Neuronal stem cell (in vitro differentiated cells): ENCODE measurements around the gene RPGR.

Experiments used
- DNase-seq: peaks from one replicate; pipeline ENCODE4 v3.0.0-alpha.2; 2013; ENCODE audit warnings: low spot score
- H2AFZ ChIP-seq: one replicate; pipeline ENCODE4 v1.6.1; 2013; ENCODE audit warnings: mild to moderate bottlenecking, low read length, inconsistent platforms
- H2AK5ac ChIP-seq: 2 replicates; pipeline ENCODE4 v1.6.1; 2013; ENCODE audit warnings: low read depth, mild to moderate bottlenecking, inconsistent platforms, low read length, moderate library complexity, mixed read lengths
- H2BK120ac ChIP-seq: 2 replicates; pipeline ENCODE4 v1.6.1; 2013; ENCODE audit warnings: low read depth, mild to moderate bottlenecking, inconsistent platforms, low read length, moderate library complexity, mixed read lengths
- H2BK12ac ChIP-seq: one replicate; pipeline ENCODE4 v1.6.1; 2013; ENCODE audit warnings: low read length, inconsistent platforms
- H2BK15ac ChIP-seq: 2 replicates; pipeline ENCODE4 v1.6.1; 2013; ENCODE audit warnings: mild to moderate bottlenecking, low read length, inconsistent platforms, mixed read lengths
- H2BK5ac ChIP-seq: one replicate; pipeline ENCODE4 v1.6.1; 2013; ENCODE audit warnings: inconsistent platforms, mild to moderate bottlenecking, low read length, moderate library complexity
- H3K14ac ChIP-seq: one replicate; pipeline ENCODE4 v1.6.1; 2013; ENCODE audit warnings: low read length, inconsistent platforms
- H3K18ac ChIP-seq: 2 replicates; pipeline ENCODE4 v1.6.1; 2013; ENCODE audit warnings: low read length, inconsistent platforms
- H3K23ac ChIP-seq: 2 replicates; pipeline ENCODE4 v1.6.1; 2013; ENCODE audit warnings: low read depth, mild to moderate bottlenecking, mixed read lengths, low read length, inconsistent platforms; ENCODE audit not compliant: poor library complexity
- H3K27ac ChIP-seq: replicated peaks from 3 replicates; pipeline ENCODE4 v1.5.1; 2013; ENCODE audit warnings: low read length, inconsistent platforms
- H3K27me3 ChIP-seq, 3 experiments: 2 replicates each; pipeline ENCODE4 v1.6.1; 2013; ENCODE audit warnings: low read length in 3 of 3, mild to moderate bottlenecking in 2 of 3, inconsistent platforms in 1 of 3, low read depth in 1 of 3, mixed read lengths in 1 of 3, moderate library complexity in 1 of 3; ENCODE audit not compliant: control insufficient read depth in 3 of 3, insufficient read depth in 3 of 3
- H3K36me3 ChIP-seq, 2 donors: replicated peaks in 1 of 2; 2 replicates each; pipeline ENCODE4 v1.6.1; 2013; ENCODE audit warnings: low read length in 2 of 2; ENCODE audit not compliant: control insufficient read depth in 2 of 2, insufficient read depth in 2 of 2
- H3K4ac ChIP-seq: 2 replicates; pipeline ENCODE4 v1.6.1; 2013; ENCODE audit warnings: inconsistent platforms, mild to moderate bottlenecking, low read length, moderate library complexity
- H3K4me1 ChIP-seq, 2 donors: 1 replicate in 1 of 2; 2 replicates in 1 of 2; pipeline ENCODE4 v1.6.1; 2013; ENCODE audit warnings: low read length in 2 of 2, low read depth in 1 of 2; ENCODE audit not compliant: control insufficient read depth in 2 of 2, insufficient read depth in 1 of 2
- H3K4me2 ChIP-seq: one replicate; pipeline ENCODE4 v1.6.1; 2013; ENCODE audit warnings: mild to moderate bottlenecking, low read length, inconsistent platforms; ENCODE audit not compliant: insufficient read depth, poor library complexity, severe bottlenecking
- H3K4me3 ChIP-seq, 2 donors: 2 replicates each; pipeline ENCODE4 v1.5.1; 2013; ENCODE audit warnings: low read length in 2 of 2, mild to moderate bottlenecking in 2 of 2, inconsistent platforms in 1 of 2, moderate library complexity in 1 of 2
- H3K79me1 ChIP-seq: one replicate; pipeline ENCODE4 v1.6.1; 2013; ENCODE audit warnings: low read depth, mild to moderate bottlenecking, inconsistent platforms, low read length, moderate library complexity
- H3K9ac ChIP-seq: one replicate; pipeline ENCODE4 v1.6.1; 2013; ENCODE audit warnings: mild to moderate bottlenecking, low read depth, low read length, inconsistent platforms; ENCODE audit not compliant: poor library complexity
- H3K9me3 ChIP-seq, 2 donors: replicated peaks in 1 of 2; 2 replicates each; pipeline versions ENCODE3 to v1.6.1; 2013; ENCODE audit warnings: low read length in 2 of 2, mild to moderate bottlenecking in 2 of 2, inconsistent platforms in 1 of 2, low read depth in 1 of 2, mixed read lengths in 1 of 2, moderate library complexity in 1 of 2; ENCODE audit not compliant: control insufficient read depth in 2 of 2, insufficient read depth in 1 of 2
- H4K8ac ChIP-seq: one replicate; pipeline ENCODE4 v1.6.1; 2013; ENCODE audit warnings: low read depth, mild to moderate bottlenecking, inconsistent platforms, low read length, moderate library complexity
- H4K91ac ChIP-seq: one replicate; pipeline ENCODE4 v1.6.1; 2013; ENCODE audit warnings: low read length, low read depth, mild to moderate bottlenecking, inconsistent platforms; ENCODE audit not compliant: poor library complexity
- WGBS, 2 donors: extraction: QIAGEN DNeasy Blood & Tissue Kit; methylation state at CpG; one replicate each; pipeline ENCODE4 v1.1.7; 2013; ENCODE audit warnings: missing lambda C conversion rate in 2 of 2, mixed read lengths in 1 of 2; ENCODE audit not compliant: insufficient read length in 2 of 2, insufficient replicate concordance in 1 of 2; ENCODE audit errors: extremely low coverage in 2 of 2; 5-methylcytosine and 5-hydroxymethylcytosine counted together

Gene RPGR

DNA sequence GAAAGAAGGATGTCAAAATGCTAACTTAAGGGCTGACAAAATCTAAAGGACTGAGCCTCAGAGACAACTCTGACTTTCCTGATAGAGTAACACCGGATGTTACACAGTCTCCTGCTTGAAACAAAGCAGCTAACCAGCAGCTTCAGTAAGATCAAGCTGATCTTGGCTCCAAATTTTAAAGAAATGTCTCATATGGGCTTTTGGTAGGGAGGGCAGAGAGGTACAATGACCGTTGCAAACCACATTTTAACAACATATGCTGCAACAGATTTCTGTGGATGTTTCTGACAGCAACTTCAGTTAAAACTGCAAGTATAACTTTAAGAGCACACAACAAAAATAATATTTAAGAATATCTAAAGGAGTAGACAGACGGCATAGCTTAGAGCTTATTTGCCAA, 9.1 kb downstream of the RPGR start:
- H2BK12ac ChIP-seq, result no peak overlapping the region
- no peak overlapping the region for H2AK5ac ChIP-seq
- no peak overlapping the region for H2BK15ac ChIP-seq
- H4K91ac ChIP-seq, result no peak overlapping the region
- no peak overlapping the region for H2AFZ ChIP-seq
- no peak for DNase-seq
- no peak overlapping the region for H2BK120ac ChIP-seq
- H3K4me3 ChIP-seq, result no peak overlapping the region
- H3K79me1 ChIP-seq, result no peaks in the 10 kb centered on the region
- no peak overlapping the region for H3K27ac ChIP-seq
- no peaks in the 10 kb centered on the region for H3K4me1 ChIP-seq
- H3K4me2 ChIP-seq, result no peak overlapping the region
- no peaks in the 10 kb centered on the region for H3K9me3 ChIP-seq
- H3K9ac ChIP-seq, result no peak overlapping the region
- peaks cover under 1 to 16% of the 10 kb centered on the region in 2 donors for H3K36me3 ChIP-seq
- no peak overlapping the region for H3K14ac ChIP-seq
- H3K27me3 ChIP-seq, result no peaks in the 10 kb centered on the region
- no CpG with 5 or more reads among the region's 3 CpGs for WGBS, 2 donors
- no peak overlapping the region for H4K8ac ChIP-seq
- no peak overlapping the region for H3K23ac ChIP-seq
- H3K4ac ChIP-seq, result no peak overlapping the region
- no peak overlapping the region for H2BK5ac ChIP-seq
- no peak overlapping the region for H3K18ac ChIP-seq

DNA sequence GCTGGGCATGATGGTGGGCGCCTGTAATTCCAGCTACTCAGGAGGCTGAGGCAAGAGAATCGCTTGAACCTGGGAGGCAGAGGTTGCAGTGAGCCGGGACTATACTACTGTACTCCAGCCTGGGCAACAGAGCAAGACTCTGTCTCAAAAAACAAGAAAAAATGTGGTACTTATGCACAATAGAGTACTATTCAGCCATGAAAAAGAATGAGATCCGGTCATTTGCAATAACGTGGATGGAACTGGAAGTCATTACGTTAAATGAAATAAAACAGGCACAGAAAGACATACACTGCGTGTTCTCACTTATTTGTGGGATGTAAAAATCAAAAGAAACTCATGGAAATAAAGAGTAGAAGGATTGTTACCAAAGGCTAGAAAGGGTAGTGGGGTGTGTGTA, 12.1 kb downstream of the RPGR start:
- H3K79me1 ChIP-seq, result no peaks in the 10 kb centered on the region
- H3K9ac ChIP-seq, result no peak overlapping the region
- H3K4me3 ChIP-seq, result no peak overlapping the region
- no peak overlapping the region for H3K18ac ChIP-seq
- H2BK15ac ChIP-seq, result no peak overlapping the region
- peaks cover 2 to 14% of the 10 kb centered on the region in 2 donors for H3K36me3 ChIP-seq
- no peak overlapping the region for H2BK5ac ChIP-seq
- H2BK120ac ChIP-seq, result no peak overlapping the region
- no peaks in the 10 kb centered on the region for H3K4me1 ChIP-seq
- no peak overlapping the region for H3K4ac ChIP-seq
- no peaks in the 10 kb centered on the region for H3K27me3 ChIP-seq
- no peak for DNase-seq
- H3K14ac ChIP-seq, result no peak overlapping the region
- no peak overlapping the region for H2AK5ac ChIP-seq
- no peak overlapping the region for H2AFZ ChIP-seq
- no peak overlapping the region for H3K23ac ChIP-seq
- H4K8ac ChIP-seq, result no peak overlapping the region
- H3K4me2 ChIP-seq, result no peak overlapping the region
- H3K9me3 ChIP-seq, result no peaks in the 10 kb centered on the region
- H3K27ac ChIP-seq, result no peak overlapping the region
- WGBS, 2 donors, result no CpG with 5 or more reads among the region's 7 CpGs
- H2BK12ac ChIP-seq, result no peak overlapping the region
- H4K91ac ChIP-seq, result no peak overlapping the region

DNA sequence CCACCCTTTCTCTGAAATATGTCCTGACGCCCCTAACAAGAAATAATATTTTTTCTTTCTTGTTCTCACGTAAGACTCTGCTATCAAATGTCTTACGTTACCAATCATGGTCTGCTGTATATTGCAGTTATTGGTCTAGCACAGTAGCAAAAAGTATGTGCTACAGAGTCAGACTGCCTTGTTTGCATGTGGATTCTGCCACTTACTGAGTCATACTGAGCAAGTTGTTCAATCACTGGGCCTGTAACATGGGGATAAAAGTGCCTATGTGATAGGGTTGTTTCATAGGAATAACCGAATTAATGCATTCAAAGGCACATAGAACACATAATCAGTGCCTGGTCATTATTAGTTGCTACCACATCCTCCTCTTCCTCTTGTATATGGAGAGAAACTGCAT, 14.1 kb downstream of the RPGR start:
- no peak overlapping the region for H3K4me2 ChIP-seq
- no peak overlapping the region for H4K8ac ChIP-seq
- no peak overlapping the region for H4K91ac ChIP-seq
- WGBS, 2 donors, result no CpG with 5 or more reads among the region's 4 CpGs
- no peak overlapping the region for H3K4ac ChIP-seq
- H3K9ac ChIP-seq, result no peak overlapping the region
- H2AK5ac ChIP-seq, result no peak overlapping the region
- no peaks in the 10 kb centered on the region for H3K79me1 ChIP-seq
- no peak overlapping the region for H3K4me3 ChIP-seq
- no peaks in the 10 kb centered on the region for H3K4me1 ChIP-seq
- H3K14ac ChIP-seq, result no peak overlapping the region
- H2BK15ac ChIP-seq, result no peak overlapping the region
- H2BK120ac ChIP-seq, result no peak overlapping the region
- no peak overlapping the region for H3K27ac ChIP-seq
- no peaks in the 10 kb centered on the region for H3K9me3 ChIP-seq
- H3K18ac ChIP-seq, result no peak overlapping the region
- DNase-seq, result no peak
- no peak overlapping the region for H2AFZ ChIP-seq
- H2BK5ac ChIP-seq, result no peak overlapping the region
- no peak overlapping the region for H3K23ac ChIP-seq
- peaks cover 2 to 14% of the 10 kb centered on the region in 2 donors for H3K36me3 ChIP-seq
- H2BK12ac ChIP-seq, result no peak overlapping the region
- no peaks in the 10 kb centered on the region for H3K27me3 ChIP-seq

DNA sequence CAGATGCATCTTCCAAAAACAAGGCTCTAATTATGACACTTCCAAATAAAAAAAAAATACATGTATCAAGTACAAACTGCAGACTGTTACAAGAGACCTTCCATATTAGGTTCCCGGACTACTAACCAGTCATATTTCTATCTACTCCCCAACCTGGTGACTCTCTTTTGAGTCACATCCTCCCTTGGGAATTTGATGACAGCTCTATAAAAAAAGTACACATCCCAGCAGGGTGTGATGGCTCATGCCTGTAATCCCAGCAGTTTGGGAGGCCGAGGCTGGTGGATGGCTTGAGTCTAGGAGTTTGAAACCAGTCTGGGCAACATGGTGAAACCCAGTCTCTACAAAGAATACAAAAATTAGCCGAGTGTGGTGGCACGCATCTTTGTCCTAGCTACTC, 14.9 kb downstream of the RPGR start:
- Histone ChIP-seq H3K18ac (no peak overlapping the region), H3K14ac (no peak overlapping the region), H3K4me3 (no peak overlapping the region), H3K36me3 (peaks cover 2 to 14% of the 10 kb centered on the region in 2 donors), H4K91ac (no peak overlapping the region), H3K9me3 (no peaks in the 10 kb centered on the region), H3K4me2 (no peak overlapping the region), H3K4ac (no peak overlapping the region), H2BK15ac (no peak overlapping the region), H3K79me1 (no peaks in the 10 kb centered on the region), H2BK5ac (no peak overlapping the region), H3K27me3 (no peaks in the 10 kb centered on the region), H2AK5ac (no peak overlapping the region), H4K8ac (no peak overlapping the region), H3K23ac (no peak overlapping the region), H2AFZ (no peak overlapping the region), H3K27ac (no peak overlapping the region), H3K4me1 (no peaks in the 10 kb centered on the region), H2BK120ac (no peak overlapping the region), H3K9ac (no peak overlapping the region), H2BK12ac (no peak overlapping the region)
- DNase-seq, result no peak
- WGBS, 2 donors, result no CpG with 5 or more reads among the region's 4 CpGs
